GM21528 (cell line): ENCODE data around the gene S100G.

Experiments used
- ATAC-seq: cut with Tn5 transposase; IDR thresholded peaks from one replicate; pipeline ENCODE4 v1.9.1; 2021; ENCODE audit warnings: mild to moderate bottlenecking, moderate library complexity; ENCODE audit not compliant: unreplicated experiment, low FRiP score

Gene S100G

GRCh38 chrX:16646366-16647138 is 3.4 kb upstream of the S100G start:
- ATAC-seq, result no peak

DNA sequence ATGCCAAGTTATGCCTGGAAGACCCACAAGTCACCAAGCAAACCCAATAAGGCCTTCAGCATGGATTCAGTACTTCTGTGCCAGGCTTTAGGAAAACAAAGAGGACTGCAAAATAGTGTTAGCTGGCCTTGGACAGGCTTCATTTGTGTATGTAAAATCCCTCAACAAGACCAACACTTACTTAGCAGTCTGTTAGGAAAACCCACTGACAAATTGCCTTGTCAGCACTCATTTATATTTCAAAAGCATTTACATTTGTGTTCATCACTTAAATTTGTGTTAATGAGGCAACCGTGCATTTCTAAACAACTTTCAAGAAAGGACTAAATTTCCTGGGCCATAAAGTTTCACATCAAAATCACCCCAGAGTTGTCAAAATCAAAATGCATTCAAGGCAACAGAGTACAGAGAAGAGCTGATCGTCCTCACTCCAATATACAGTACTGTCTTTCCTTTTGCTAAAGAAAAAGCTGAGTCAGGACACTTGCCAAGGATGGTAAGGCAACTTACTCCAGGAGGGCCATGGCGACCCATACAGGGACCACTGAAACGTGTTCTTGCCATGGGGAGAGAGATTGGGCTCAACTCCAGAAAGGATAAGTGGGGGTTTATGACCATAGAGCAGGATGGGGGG is 1.6 kb downstream of the S100G start:
- no peak for ATAC-seq

GRCh38 chrX:16653424-16653823 is 3.5 kb downstream of the S100G start:
- ATAC-seq, result no peak

DNA sequence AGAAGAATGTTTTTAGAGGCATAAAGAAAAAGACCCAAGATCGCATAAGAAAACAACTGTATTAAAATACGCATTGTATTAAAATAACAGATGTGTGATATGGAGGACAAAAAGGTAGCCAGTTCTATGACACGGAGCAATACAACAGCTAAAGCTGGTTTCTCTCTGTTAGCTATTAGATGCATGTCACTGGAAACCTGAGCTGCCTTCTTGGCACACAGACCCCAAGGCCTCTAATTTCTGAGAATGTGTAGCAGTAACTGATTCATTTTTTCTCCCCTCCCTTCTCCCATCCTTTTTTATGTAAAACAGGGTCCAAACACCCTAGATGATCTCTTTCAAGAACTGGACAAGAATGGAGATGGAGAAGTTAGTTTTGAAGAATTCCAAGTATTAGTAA is 4.1 kb downstream of the S100G start:
- no peak for ATAC-seq

DNA sequence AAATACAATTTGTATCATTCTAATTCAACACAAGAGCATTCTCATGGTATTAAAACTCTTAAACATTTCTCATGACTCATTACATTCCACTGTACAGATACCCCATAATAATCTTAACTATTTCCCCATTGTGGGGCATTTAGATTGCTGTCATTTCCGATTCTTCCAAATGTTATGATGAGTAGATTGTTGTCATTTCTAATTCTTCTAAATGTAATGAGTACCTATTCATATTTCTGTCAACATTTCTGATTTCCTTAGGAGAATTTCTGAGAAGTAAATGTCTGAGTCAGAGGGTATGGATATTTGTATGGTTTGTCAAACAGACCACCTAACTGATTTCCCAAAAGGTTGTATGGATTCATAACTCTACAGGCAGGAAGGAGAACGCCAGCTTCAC is 8.3 kb downstream of the S100G start:
- no peak for ATAC-seq

GRCh38 chrX:16659321-16659720 is 9.4 kb downstream of the S100G start:
- no peak for ATAC-seq

DNA sequence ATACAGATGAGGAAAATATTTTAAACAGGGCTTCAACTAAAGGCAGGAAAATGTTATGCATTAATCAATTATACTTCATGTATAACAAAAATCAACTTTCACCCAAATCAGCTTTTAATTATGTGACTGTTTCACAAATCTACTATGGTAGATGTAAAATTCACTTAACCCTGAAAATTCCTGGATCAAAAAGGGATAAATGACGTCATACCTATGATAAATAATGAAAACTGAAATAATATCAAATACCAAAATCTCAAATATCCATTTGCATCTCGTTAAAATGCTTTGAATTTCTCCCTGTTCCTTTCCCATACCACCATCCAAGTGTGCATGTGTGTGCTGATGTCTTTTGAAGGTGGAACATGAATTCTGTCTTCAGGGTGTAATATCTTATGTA is 11.5 kb downstream of the S100G start:
- ATAC-seq, result no peak

GRCh38 chrX:16662402-16662801 is 12.4 kb downstream of the S100G start:
- no peak for ATAC-seq

GRCh38 chrX:16664074-16664473 is 14.1 kb downstream of the S100G start:
- no peak for ATAC-seq

DNA sequence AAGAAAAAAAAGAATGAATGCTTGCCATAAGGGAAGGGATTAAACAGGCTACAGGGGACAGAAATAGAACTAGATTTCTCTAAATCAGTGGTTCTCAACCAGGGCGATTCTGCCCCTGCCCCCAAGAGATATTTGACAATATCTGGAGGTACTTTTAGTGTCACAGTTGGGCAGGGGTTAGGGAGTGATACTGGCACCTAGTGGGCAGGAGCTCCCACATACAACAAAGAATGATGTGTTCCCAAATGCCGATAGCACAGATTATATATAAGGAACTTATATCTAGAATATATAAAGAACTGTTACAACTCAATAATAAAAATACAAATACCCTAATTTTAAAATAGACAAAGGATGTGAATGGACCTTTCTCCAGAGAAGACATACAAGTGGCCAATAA is 14.7 kb downstream of the S100G start:
- ATAC-seq, result no peak

GRCh38 chrX:16665089-16665488 is 15.1 kb downstream of the S100G start:
- no peak for ATAC-seq

- ATAC-seq, result no peak
Measured at GRCh38 chrX:16666541-16666940, 16.6 kb downstream of the S100G start.

- no peak for ATAC-seq
Measured at GRCh38 chrX:16671005-16671404, 21.0 kb downstream of the S100G start.

DNA sequence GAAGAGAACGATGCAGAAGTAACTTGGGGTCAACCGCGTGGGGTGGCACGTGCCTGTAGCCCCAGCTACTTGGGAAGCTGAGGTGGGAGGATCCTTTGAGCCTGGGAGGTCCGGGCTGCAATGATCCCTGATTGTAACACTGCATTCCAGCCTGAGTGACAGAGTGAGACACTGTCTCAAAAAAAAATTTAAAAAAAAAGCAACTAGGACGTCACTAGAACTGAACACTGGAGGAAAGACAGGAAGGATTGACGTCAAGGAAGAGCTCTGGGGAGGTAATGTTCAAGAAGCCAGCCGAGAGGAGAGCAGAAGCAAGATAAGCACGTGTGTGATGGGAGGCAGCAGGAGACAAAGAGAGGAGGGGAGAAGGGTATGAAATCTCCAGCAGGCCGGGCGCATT is 28.7 kb downstream of the S100G start:
- ATAC-seq, result no peak

- ATAC-seq, result no peak
Measured at GRCh38 chrX:16683007-16683664, 33.2 kb downstream of the S100G start.

DNA sequence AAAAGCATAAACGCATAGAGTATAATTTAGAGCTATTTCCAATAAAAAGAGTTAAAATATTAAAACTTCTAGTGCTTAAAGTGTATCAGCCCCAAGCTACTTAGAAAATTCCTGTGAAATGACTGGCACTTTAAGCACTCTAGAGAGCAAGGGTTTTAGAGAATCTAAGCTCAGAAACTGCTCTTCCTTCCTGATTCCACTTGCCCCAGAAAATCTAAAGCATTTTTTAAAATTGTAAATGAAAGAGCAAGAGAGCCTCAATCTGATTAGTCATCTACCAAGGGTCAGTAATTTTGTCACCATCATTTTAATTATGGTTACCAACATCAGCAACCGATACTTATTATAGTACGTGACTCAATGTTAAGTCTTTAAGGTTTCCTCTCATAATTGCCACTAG is 37.6 kb downstream of the S100G start:
- ATAC-seq, result no peak

DNA sequence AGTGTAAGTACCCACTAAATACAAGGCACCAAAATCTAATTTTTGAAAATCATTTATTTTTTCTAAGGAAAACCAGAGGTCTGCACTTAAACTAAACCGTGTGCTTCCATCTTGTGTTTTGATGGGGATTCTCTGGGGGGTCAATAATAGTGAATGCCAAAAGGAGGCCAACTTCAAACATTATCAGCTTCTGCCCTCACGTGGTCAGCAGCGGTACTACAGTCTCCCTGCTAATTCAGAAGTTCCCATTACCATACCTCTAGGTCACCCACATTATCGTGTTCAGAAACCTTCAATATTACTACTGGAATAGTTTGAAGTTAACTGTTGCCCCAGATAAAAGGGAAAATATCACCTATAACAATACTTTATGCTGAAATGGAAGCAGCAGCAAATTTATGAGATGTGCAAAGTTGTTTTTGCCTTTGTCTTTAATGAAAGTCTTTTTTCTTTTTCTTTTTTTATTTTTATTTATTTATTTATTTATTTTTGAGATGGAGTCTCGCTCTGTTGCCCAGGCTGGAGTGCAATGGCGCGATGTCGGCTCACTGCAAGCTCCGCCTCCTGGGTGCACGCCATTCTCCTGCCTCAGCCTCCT is 45.2 kb downstream of the S100G start:
- ATAC-seq, result no peak

- ATAC-seq, result no peak
Measured at GRCh38 chrX:16696956-16697355, 47.0 kb downstream of the S100G start.

DNA sequence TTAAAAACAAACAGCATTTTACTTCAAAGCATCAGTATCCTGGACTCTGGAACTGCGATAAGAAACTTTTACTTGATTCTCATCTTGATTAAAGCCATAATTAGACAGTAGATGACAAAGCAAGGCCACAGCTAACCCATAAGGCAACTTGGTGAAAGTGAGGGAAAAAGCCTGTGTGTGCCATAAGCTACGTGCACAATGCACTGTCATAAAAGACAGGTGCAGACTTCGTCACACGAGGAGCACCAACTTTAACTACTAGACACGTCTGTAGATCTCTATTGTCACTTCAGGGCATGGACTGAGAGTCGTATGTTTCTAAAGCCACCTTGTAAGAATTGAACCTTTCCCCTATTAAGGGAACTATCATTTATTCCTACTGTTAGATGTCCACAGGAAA is 49.4 kb downstream of the S100G start:
- ATAC-seq, result no peak

DNA sequence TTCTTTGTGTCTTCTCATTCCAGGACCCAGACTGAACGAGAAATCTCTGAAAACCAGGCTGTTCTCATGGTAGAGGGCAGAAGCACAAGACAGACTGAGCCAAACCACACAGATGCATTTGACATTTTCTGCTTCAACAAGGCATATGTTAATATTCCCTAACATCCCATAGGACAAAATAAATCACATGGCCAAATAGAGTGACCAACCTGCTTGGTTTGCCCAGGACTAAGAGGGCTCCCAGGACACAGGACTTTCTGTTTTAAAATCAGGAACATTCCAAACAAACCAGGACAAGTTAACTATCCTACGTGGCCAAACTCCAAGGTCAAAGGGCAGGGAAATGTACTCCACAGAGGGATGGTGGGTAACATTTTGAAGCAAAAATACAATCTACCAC is 50.8 kb downstream of the S100G start:
- no peak for ATAC-seq
